NCI-H748 (cell line): ENCODE measurements around the gene ZNF185.

Source experiments
- DNase-seq: peaks from one replicate; lab custom pipeline; 2025; ENCODE audit not compliant: unreplicated experiment; lab: John Stamatoyannopoulos, UW

Gene ZNF185

GRCh38 chrX:152945021-152945979 lies 47.4 kb downstream of the ZNF185 start:
- no peak for DNase-seq

- DNase-seq, result no peak
Measured at GRCh38 chrX:152946681-152947080, 48.8 kb downstream of the ZNF185 start.
